Activated CD8-positive, alpha-beta memory T cell treated with anti-CD3 and anti-CD28 coated beads, Interleukin-2, amount 50 U/mL, for 1 hour (primary cell): Measurements from ENCODE around the gene DIPK2B.

Experiments
- DNase-seq: peaks from one replicate; pipeline ENCODE4 v3.0.0-alpha.2; 2020; ENCODE audit errors: extremely low read depth

DIPK2B gene, protein sequence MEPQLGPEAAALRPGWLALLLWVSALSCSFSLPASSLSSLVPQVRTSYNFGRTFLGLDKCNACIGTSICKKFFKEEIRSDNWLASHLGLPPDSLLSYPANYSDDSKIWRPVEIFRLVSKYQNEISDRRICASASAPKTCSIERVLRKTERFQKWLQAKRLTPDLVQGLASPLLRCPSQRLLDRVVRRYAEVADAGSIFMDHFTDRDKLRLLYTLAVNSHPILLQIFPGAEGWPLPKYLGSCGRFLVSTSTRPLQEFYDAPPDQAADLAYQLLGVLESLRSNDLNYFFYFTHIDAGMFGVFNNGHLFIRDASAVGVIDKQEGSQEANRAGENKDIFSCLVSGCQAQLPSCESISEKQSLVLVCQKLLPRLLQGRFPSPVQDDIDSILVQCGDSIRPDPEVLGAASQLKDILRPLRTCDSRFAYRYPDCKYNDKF

DNA sequence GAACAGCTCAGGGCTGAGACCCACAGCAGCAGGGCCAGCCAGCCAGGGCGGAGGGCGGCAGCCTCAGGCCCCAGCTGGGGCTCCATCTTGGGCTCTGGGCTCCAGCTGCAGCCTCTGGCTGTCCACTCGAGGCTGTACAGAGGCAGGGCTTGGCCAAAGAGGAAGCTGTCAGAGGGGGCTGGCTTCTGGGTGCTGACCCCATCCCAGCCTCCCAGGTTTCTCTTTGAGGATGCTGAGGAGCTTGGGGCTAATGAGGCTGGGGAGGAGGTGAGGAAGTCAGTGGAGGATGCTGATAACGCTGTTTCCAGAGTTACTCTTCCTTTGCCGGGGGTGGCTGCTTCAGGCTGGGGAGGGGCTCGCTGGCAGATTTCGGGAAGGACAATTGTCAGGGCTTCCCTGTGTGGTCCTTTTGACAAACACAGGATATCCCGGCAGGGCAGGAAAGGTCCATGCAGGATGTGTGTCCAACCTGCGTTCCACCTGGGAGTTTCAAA lies at the start of gene DIPK2B:
Gene DIPK2B (minus strand): TSS at position 136 of the 494 bp plus-strand sequence. CDS start 50 bp downstream, at position 86.
- no peak for DNase-seq

DNA sequence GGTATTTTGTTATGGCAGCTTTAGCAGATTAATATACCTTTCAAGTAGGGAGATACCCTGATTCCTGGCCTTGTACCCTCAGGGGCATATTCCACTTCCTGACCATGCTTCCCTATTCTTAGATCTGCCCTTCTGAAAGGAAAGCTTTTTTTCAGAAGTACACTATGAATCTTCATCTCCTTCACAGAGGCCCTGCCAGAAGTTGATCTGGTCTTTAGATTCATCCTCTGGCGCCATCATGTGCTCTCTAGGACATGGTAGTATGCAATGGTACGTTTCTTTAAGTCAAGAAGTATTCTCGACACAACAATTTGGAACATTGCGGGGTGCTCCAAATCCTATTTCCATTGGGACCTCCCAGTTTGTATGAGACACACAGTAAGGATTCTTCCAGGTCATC lies 39.6 kb upstream of the DIPK2B start:
- DNase-seq, result no peak

DNA sequence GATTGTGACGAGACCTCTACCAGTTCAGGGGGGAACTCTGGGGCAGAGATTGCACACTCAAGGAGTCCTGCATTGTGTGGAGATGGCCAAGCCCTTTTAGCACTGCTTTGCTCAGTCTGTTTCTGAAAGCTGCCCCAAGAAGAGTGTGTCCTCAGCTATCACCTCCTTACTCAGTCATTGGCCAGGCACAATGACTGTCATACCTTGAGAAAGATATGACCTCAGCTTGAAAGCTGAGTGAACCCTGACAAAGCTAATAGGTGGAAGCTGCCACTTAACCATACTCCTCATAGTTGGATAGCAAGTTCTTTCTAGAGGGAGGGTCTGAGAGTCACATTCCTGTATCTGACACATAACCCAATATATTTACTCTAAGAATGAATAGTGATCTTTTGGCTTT lies 37.8 kb upstream of the DIPK2B start:
- no peak for DNase-seq

DNA sequence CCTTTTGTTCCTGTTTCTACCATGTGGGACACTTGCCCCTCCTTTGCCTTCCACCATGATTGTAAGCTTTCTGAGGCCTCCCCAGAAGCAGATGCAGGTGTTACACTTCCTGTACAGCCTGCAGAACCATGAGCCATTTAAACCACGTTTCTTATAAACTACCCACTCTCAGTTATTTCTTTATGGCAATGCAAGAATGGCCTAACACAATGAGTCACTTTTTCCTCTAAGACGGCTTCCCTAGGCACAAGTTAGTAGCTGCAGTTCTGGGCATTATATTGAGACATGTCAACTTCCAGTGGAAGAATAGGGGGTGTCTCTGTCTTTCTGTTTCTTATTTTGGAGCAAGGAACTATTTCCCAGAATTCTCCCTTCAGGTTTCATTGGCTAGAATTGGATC lies 32.9 kb upstream of the DIPK2B start:
- DNase-seq, result no peak

DNA sequence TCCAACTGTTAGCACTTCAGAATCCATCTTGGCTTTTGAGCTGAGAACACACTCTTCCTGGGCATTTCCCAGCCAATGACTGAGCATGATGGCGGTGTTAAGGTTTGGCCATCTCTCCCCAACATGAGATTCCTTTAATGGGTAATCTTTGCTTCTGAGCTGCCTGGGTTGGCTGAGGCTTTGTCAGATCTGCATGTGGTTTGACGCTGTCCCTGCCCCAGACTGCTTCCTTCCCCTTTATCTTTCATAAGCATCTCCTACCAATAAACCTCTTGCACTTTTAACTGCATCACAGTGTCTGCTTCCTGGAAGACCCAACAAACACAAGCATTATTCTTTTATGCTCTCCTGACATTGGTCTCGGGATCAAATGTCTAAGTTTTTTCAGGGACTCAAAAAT lies 31.5 kb upstream of the DIPK2B start:
- no peak for DNase-seq

DNA sequence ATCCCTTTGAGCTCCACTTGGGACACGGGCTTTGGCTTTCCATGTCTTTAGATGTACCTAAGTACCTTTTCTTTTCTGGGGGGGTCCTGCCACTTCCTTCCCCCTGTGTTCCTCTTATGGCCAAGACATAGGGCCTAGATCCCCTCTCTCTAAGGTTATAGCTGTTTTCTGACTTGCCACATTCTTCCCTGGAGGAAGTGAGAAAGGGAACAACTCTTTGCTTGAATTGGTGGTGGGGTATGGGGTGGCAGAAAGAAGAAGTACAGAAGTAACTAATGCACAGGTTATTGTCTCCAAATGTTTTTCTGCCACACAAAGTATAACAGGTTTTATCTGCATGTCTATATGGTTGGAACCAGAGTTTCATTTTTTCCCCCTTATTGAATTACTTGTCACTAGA lies 29.7 kb upstream of the DIPK2B start:
- no peak for DNase-seq

DNA sequence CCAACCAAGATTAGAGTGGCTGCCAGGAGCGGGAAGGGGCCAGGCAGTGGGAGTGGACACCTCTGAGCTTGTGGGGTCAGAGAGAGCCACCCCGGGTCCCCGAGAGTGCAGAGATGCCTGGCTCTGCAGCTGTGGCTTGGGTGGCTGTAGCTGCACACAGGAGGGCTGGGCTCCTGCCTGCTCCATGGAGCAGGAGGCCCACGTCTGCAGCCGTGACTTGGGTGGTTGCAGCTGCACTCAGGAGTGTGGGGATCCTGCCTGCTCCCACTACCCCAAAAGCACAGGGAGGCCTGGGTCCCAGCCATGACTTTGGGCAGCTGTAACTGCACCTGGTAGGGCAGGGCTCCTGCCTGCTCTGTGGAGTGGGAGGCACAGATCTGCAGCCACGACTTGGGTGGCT lies 28.7 kb upstream of the DIPK2B start:
- DNase-seq, result no peak

DNA sequence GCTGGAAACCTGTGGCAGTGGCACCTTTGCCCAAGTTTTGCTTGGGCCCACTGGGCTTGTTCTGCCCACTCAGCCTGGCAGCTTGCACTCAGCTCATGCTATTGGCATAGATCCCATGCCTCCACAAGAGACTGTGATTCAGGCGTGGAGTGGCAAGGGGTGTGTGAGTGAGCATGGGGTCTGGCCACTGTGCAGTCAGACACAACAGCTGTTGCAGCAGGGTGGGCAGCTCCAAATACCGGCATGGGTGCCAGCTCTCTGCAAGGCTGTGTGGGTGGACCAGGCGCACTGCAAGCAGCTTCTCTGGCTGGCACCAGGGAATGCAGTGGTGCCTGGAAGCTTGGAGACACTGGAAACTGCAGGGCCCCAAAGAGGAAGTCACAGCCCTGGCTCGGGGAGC lies 27.4 kb upstream of the DIPK2B start:
- no peak for DNase-seq

DNA sequence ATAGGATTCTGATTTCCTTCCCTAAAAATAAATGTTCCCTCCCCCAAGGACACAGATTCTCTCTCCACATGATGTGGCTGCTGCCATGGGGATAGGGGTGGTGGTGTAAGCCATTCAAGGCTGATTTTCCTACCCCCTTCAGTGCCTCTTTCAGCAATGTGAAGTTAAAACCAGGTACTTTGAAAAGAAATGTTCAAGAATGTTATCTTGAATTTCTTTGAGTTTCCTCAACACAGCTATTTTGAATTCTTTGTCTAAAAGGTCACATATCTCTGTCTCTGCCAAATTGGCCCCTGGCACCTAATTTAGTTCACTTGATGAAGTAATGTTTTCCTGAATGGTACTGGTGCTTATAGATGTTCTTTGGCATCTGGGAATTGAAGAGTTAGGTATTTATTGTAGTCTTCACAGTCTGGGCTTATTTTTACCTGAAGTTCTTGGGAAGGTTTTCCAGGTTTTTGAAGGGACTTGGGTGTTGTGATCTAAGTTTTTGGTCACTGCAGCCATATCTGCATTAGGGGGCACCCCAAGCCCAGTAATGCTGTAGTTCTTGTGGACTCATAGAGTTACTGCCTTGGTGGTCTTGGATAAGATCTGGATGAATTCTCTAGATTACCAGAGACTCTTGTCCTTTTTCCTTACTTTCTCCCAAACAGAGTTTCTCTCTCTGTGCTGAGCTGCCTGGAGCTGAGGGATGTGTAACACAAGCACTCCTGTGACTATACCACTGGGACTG lies 7.6 kb upstream of the DIPK2B start:
- no peak for DNase-seq

DNA sequence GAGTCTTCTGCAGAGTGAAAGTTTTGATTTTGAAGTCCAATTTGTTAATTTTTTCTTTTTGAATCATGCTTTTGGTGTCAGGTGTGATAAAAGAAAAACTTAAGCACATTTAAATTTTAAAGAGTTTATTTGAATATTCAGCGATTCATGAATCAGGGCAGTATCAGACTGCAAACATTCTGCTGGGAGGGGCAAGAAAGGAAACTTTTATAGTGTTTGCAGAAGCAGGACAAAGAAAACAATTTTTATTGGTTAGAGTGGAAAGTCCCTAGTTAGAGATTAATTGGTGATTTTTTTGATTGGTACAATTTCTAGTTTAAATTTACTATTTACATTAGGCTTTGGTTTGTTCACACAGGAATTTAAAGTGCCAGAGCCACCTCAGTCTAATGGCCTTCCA lies 1.5 kb upstream of the DIPK2B start:
- no peak for DNase-seq

DNA sequence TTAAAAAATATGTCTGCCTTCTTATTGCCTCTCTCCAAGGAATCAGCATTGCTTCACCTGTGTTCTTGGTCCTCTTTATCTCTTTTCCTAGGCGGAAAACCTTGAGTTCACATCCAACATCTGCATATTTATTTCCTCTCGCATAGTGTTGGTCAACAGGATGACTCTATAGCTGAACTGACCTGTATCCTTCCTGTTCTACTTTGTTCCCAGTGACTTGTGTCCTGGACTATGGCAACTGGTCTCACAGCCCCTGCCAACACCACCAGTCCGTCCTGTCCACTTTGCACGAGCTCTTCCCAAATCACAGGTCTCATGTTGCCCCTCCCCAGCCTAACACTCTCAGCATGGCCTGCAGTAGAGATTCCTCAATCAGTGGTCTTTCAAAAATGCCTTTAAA lies 2.0 kb downstream of the DIPK2B start:
- DNase-seq, result no peak

DNA sequence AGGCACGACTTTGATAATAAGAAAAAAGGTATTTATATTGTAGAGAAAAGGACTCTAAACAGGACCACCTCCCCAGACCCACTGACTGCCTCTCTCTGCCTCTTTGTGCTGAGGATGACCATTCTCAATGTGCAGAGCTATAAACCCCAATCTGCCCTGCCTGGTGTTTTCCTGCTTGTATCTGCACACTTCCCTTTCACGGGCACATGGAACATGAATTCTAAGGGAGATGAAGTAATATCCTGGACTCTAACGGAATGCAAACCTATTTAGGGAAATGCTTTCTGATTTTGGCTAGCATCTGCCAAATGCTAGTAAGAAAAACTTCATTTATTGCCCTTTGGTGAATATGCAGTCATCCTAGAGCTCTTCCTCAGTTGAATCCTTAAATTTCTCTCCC lies 2.4 kb downstream of the DIPK2B start:
- no peak for DNase-seq

DNA sequence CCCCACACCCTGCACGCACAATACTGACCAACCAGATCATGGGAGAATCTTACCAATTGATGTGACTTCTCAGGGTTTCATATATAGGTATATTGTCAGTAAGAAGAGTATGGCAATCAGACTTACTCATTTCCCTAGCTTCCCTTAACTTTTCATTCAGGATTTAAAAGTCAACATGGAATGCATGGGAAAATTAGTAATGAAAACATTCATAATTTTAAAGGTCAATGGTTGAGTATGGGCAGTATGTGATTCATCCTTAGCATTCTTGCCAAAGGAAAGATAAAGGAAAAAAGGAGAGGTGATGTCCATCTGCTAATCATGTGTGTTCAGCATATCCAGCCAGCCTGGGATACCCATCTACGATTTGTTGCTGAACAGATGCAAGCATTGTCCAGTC lies 4.0 kb downstream of the DIPK2B start:
- DNase-seq, result no peak

DNA sequence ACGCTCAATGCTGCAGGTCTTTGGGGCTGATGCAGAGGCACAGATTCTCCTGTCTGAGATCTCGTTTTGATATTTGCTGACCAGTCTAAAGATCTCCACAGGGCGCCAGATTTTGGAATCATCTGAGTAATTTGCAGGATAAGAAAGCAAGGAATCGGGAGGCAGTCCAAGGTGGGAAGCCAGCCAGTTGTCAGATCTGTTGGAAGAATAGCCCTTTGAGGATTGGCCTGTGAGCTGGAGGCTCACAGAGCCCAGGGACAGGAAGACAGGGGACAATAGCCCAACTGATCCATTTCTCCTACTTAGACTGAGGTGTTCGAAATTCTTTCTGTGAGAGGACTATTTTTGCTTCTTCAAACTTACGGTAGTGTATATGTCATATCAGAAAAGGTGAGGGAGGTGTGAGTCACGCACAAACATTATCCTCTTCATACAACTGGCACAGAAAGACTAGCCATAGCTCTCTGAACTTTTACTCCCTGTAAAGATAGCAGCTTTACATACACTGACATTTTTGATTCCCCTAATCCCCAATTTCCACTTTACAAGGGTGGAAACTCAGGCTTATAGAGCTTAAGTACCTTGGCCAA lies 8.8 kb downstream of the DIPK2B start:
- DNase-seq, result no peak

DNA sequence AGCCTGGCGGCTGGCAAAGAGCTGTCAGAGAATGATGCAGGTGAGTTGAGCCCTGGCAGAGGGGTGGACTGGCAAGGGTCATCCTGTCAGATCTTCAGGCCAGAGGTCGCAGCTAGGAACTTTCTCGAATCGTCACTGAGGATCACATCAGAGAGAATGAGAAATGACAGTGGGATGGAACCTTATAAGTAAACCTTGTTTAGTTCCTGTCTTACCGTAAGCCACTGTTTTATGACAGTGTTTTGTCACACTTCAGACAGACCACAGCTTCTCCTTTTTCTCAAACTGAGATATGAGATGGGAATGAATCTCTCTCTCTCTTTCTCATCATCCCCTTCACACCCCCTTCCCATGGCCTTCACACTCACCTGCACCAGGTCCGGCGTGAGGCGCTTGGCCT lies 9.3 kb downstream of the DIPK2B start:
- DNase-seq, result no peak

DNA sequence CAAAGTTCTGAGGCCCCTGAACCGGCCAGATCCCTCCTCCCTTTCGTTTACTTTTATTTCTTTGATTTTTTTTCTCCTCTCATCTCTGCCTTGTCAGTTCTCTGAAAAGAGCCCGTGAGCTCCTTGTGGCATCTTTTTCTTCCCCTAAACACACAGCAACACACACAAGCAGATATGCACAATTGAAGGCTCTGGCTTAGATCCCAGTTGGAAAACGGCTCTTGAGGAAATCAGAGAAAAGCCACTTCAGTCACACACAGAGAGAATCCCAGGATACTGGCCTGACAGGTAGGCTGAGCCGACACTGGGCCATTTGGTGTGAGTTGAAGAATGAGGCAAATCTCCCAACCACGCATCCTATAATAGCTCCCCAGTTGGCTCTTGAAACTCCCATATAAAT lies 12.9 kb downstream of the DIPK2B start:
- DNase-seq, result no peak

DNA sequence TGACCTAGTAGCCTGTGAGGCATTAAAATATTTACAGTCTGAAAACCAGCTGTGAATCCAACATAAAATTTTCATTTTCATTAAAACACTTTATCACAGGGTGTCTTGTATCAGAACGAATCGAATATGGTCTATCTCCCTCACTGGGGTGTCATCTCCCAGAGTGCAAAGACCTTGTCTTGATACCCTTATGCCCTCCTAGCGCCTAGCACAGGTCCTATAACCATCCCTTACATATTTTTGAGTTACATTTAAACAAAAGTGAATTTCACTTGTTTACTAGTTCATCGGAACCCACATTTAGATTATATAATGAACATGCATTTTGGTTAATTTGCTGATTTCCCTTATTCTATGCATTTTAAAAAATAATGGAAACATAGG lies 14.0 kb downstream of the DIPK2B start:
- DNase-seq, result no peak

DNA sequence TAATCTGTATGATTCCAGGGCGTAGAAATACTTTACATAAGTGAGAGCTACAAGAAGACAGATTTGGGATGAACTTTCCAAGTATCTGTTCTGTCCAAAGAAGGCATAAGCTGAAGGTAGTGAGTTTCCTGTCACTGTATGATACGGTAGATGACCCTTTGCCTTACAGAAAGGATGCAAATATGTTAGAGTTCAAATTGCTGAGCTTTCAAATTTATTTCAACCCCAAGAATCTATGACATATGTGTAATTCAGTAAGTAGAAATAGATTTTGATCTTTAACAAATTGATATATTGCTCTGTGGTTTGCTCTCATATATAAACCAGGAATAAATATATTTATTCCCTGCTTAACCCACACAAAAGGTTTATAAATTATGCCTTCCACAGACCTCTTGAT lies 16.5 kb downstream of the DIPK2B start:
- no peak for DNase-seq

DNA sequence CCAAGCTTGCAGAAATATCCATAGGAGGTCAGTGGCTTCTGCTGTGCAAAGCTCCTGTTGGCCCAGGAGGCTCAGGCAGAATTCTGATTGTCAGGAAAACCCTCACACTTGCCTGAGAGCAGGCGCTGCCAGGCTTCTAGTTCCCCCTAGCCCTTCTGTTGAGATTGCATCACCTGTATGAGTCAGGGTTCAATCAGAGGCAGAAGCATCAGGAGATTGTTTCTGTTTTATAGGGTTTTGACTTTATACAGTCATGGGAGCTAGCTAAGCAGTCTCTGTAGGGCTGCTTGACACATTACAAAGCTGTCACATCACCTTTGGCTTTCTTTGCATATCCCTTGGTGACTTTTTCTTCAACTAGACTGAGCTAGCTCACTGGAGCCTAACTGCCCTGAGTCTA lies 27.8 kb downstream of the DIPK2B start:
- no peak for DNase-seq

DNA sequence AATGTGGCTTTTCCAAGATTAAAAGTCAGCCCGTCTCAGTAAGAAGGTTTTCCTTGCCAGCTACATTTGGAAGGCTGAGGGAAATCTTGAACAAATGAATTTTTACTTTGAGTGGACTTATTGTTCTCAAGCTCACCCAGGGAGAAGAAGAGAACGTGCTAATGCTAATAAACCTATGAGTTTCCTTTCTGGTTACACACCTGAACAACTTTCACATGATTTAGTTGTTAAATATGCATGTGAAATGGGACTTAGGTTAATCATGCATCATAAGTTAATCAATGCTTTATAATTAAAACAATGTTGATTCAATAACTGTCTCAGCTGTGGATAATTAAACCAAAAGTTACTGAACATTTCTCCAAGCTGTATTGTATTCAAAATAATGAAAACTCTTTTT lies 33.9 kb downstream of the DIPK2B start:
- no peak for DNase-seq

DNA sequence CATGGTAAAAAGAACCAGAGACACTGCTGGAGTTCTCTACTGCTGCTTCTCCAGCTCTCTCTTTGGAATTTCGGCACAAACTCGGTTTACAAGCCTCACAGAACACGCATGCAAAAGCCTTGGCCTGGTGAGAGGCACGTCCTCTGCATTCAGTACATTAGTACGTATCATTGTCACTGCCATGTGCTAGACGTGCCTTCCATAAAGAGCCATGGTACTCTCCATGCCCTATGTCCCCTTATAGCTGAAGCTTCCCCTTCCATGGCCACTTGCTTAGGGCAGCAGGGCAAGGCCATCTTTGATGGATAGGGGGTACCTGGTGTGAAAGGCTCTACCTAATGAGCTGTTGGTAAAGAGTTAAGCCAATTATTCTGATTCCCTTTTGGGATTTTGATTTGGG lies 35.0 kb downstream of the DIPK2B start:
- no peak for DNase-seq

DNA sequence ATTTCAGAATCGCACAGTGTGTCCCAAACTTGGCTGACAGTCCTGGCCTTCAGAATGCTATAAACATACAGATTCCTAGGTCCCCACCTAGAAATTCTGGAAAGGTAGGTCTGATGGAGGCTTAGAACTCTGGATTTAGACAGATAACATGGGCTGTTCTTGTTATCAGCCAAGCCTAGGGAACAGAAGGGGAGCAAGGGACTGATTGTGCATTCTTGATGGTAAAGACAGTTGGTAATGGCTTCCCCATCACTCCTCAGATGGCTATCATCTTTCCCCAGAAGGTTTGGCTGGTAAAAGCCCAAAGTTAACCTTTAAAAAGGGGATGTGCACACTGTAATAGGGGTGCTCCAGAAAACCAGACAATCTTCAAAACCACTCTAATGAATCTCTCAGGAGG lies 35.7 kb downstream of the DIPK2B start:
- DNase-seq, result no peak
